Fibroblast of skin of scalp (primary cell): ENCODE measurements around the gene CADM4.
"Not testable (repeated sequence)": the region's sequence is repeated elsewhere in the genome, so short reads cannot be mapped to it uniquely, and the experiment has no call there.

Experiments used
- DNase-seq: peaks from one replicate; pipeline ENCODE4 v3.0.0-alpha.2; 2013

Gene CADM4

GRCh38 chr19:43662487-43662886 lies 22.8 kb upstream of the CADM4 start:
- DNase-seq: peak; percentile 12

GRCh38 chr19:43660971-43661360 lies 21.3 kb upstream of the CADM4 start:
- DNase-seq: no peak

- no peak for DNase-seq
Measured at GRCh38 chr19:43660301-43660970, 20.8 kb upstream of the CADM4 start.

- no peak for DNase-seq
Measured at GRCh38 chr19:43658494-43658893, 18.8 kb upstream of the CADM4 start.

GRCh38 chr19:43658001-43658400 lies 18.4 kb upstream of the CADM4 start:
- no peak for DNase-seq

- DNase-seq: no peak
Measured at GRCh38 chr19:43656436-43656835, 16.8 kb upstream of the CADM4 start.

GRCh38 chr19:43652546-43652874 lies 12.9 kb upstream of the CADM4 start:
- DNase-seq: no peak

GRCh38 chr19:43651758-43652545 lies 12.3 kb upstream of the CADM4 start:
- DNase-seq: peak; percentile 62

- DNase-seq: not testable (repeated sequence)
Measured at GRCh38 chr19:43650276-43650675, 10.6 kb upstream of the CADM4 start.

- no peak for DNase-seq
Measured at GRCh38 chr19:43649514-43649913, 9.9 kb upstream of the CADM4 start.

GRCh38 chr19:43648633-43649032 lies 9.0 kb upstream of the CADM4 start:
- DNase-seq: no peak

GRCh38 chr19:43644181-43644580 lies 4.5 kb upstream of the CADM4 start:
- DNase-seq: no peak

GRCh38 chr19:43643326-43643725 lies 3.7 kb upstream of the CADM4 start:
- DNase-seq: no peak

GRCh38 chr19:43642531-43642930 lies 2.9 kb upstream of the CADM4 start:
- no peak for DNase-seq

- DNase-seq: no peak
Measured at GRCh38 chr19:43641333-43641732, 1.7 kb upstream of the CADM4 start.

GRCh38 chr19:43640424-43640757 lies 741 bp upstream of the CADM4 start:
- DNase-seq: no peak

GRCh38 chr19:43638995-43639518 lies 593 bp downstream of the CADM4 start:
- DNase-seq: no peak

- DNase-seq: no peak
Measured at GRCh38 chr19:43638214-43638994, 1.2 kb downstream of the CADM4 start.

- peak; percentile 19 for DNase-seq
Measured at GRCh38 chr19:43636121-43636683, 3.4 kb downstream of the CADM4 start.

- DNase-seq: not testable (repeated sequence)
Measured at GRCh38 chr19:43635561-43635940, 4.1 kb downstream of the CADM4 start.

GRCh38 chr19:43634872-43635560 lies 4.6 kb downstream of the CADM4 start:
- DNase-seq: peak; percentile 48

- DNase-seq: no peak
Measured at GRCh38 chr19:43634506-43634871, 5.2 kb downstream of the CADM4 start.

- no peak for DNase-seq
Measured at GRCh38 chr19:43634068-43634467, 5.6 kb downstream of the CADM4 start.
